PC-9 (cell line): ENCODE measurements around the gene SLC7A4.

Source experiments
- EZH2 ChIP-seq: fragments of 200-600 bp; sonication (generic); IDR thresholded peaks from 2 replicates; pipeline ENCODE4 v1.8.0; 2017; ENCODE audit warnings: antibody characterized with exemption, low read depth
- TF ChIP-seq, protein P1 (sequence below): fragments of 200-600 bp; sonication (generic); conservative IDR thresholded peaks from 2 replicates; pipeline ENCODE4 v1.6.1; 2017; ENCODE audit warnings: mixed run types, antibody characterized with exemption, mild to moderate bottlenecking, moderate library complexity

DNA sequence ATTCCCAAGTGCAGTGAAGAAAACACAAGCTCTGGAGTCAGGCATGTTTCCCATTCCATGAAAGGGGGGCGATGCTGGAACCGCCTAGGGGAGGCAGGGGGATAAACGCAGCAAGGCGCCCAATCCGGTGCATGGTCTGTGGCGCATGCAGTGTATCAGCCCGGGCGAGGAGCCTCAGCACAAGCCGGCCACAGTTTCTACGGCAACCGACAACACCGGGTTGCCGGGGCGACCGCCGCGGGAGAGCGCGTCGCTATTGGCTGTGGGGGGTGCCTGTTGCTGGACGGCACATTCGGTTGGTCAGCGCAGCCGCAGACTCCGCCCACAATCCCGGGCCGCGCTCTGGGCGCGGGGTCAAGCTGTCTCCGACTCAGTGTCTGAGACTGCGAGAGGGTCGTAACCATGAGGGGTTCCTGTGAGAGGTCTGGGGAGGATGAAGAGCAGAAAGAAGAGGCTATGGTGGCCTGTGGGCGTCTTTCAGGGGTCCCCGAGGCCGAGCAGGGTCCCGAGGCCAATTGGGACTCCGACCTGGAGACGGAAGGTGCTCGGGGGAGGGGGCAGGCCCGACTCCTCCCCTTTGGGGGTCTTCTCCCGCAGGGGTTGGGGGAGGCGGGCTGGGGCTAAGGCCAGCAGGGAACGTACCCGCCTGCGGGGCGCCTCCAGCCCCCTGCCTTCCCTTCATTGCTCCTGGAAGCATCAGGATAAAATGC, 13.4 kb upstream of the SLC7A4 start, which contains the start of gene LRRC74B:
- TF ChIP-seq, protein P1, sequence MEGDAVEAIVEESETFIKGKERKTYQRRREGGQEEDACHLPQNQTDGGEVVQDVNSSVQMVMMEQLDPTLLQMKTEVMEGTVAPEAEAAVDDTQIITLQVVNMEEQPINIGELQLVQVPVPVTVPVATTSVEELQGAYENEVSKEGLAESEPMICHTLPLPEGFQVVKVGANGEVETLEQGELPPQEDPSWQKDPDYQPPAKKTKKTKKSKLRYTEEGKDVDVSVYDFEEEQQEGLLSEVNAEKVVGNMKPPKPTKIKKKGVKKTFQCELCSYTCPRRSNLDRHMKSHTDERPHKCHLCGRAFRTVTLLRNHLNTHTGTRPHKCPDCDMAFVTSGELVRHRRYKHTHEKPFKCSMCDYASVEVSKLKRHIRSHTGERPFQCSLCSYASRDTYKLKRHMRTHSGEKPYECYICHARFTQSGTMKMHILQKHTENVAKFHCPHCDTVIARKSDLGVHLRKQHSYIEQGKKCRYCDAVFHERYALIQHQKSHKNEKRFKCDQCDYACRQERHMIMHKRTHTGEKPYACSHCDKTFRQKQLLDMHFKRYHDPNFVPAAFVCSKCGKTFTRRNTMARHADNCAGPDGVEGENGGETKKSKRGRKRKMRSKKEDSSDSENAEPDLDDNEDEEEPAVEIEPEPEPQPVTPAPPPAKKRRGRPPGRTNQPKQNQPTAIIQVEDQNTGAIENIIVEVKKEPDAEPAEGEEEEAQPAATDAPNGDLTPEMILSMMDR = no peak
- TF ChIP-seq EZH2 = no peak
